SK-N-SH (cell line): Measurements from ENCODE around the gene PPM1L.

ENCODE experiments used
- ELF1 ChIP-seq: IDR thresholded peaks from 2 replicates; pipeline ENCODE4 v1.4.0; 2012
- MXI1 ChIP-seq: IDR thresholded peaks from 2 replicates; pipeline ENCODE4 v1.6.1; 2012; ENCODE audit warnings: mild to moderate bottlenecking, low read depth, low read length, improper control_type of control experiment
- NRF1 ChIP-seq: IDR thresholded peaks from 2 replicates; pipeline ENCODE4 v1.6.1; 2012; ENCODE audit warnings: low read depth, mild to moderate bottlenecking, low read length
- POLR2AphosphoS5 ChIP-seq: IDR thresholded peaks from 2 replicates; pipeline ENCODE4 v1.6.1; 2012; ENCODE audit warnings: low read depth, low read length
- RAD21 ChIP-seq: IDR thresholded peaks from 2 replicates; pipeline ENCODE4 v1.6.1; 2012; ENCODE audit warnings: mild to moderate bottlenecking, low read length
- RFX5 ChIP-seq: IDR thresholded peaks from 2 replicates; pipeline ENCODE4 v1.6.1; 2012; ENCODE audit warnings: mild to moderate bottlenecking, improper control_type of control experiment, low read length
- RXRA ChIP-seq: IDR thresholded peaks from 2 replicates; pipeline ENCODE4 v1.4.0; 2012; ENCODE audit warnings: low read depth, mild to moderate bottlenecking, borderline replicate concordance
- TF ChIP-seq, protein P1 (sequence below): fragments of 200-600 bp; sonication (generic); IDR thresholded peaks from 2 replicates; pipeline ENCODE4 v1.6.1; 2017; ENCODE audit warnings: antibody characterized with exemption, mild to moderate bottlenecking, moderate library complexity
- TF ChIP-seq, protein P2 (sequence below): IDR thresholded peaks from 2 replicates; pipeline ENCODE4; 2012
- TF ChIP-seq, protein P3 (sequence below): IDR thresholded peaks from 2 replicates; pipeline ENCODE4 v1.4.0; 2012; ENCODE audit warnings: low read depth, borderline replicate concordance

DNA sequence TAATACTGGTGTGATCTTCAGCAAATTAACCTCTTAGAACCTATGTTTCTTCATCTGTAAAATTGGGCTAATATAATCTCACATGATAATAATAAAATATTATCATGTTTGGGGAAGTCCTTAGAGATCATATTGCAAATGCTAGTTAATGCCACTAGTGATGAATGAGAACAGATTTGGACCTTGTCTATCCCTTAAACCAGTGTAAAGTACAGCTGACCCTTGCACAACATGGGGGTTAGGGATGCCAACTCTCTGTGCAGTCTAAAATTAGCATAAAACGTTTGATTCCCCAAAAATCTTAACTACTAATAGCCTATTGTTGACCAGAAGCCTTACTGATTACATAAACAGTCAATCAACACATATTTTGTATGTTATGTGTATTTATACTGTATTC is 207.9 kb downstream of the PPM1L start:
- TF ChIP-seq, protein P1, sequence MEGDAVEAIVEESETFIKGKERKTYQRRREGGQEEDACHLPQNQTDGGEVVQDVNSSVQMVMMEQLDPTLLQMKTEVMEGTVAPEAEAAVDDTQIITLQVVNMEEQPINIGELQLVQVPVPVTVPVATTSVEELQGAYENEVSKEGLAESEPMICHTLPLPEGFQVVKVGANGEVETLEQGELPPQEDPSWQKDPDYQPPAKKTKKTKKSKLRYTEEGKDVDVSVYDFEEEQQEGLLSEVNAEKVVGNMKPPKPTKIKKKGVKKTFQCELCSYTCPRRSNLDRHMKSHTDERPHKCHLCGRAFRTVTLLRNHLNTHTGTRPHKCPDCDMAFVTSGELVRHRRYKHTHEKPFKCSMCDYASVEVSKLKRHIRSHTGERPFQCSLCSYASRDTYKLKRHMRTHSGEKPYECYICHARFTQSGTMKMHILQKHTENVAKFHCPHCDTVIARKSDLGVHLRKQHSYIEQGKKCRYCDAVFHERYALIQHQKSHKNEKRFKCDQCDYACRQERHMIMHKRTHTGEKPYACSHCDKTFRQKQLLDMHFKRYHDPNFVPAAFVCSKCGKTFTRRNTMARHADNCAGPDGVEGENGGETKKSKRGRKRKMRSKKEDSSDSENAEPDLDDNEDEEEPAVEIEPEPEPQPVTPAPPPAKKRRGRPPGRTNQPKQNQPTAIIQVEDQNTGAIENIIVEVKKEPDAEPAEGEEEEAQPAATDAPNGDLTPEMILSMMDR: no peak
- TF ChIP-seq RAD21 (no peak), POLR2AphosphoS5 (no peak), NRF1 (no peak), RFX5 (no peak), RXRA (no peak), ELF1 (no peak), MXI1 (no peak)
- TF ChIP-seq, protein P2, sequence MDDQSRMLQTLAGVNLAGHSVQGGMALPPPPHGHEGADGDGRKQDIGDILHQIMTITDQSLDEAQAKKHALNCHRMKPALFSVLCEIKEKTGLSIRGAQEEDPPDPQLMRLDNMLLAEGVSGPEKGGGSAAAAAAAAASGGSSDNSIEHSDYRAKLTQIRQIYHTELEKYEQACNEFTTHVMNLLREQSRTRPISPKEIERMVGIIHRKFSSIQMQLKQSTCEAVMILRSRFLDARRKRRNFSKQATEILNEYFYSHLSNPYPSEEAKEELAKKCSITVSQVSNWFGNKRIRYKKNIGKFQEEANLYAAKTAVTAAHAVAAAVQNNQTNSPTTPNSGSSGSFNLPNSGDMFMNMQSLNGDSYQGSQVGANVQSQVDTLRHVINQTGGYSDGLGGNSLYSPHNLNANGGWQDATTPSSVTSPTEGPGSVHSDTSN: no peak
- TF ChIP-seq, protein P3, sequence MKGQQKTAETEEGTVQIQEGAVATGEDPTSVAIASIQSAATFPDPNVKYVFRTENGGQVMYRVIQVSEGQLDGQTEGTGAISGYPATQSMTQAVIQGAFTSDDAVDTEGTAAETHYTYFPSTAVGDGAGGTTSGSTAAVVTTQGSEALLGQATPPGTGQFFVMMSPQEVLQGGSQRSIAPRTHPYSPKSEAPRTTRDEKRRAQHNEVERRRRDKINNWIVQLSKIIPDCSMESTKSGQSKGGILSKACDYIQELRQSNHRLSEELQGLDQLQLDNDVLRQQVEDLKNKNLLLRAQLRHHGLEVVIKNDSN: no peak
